Measurements from ENCODE around the gene TRIP13. TPM values are rescaled to one million over a fixed set of nuclear protein-coding genes. Genes with fewer than 3 reads are reported as not detected.

TRIP13 gene
- total RNA-seq, 1 donor from 2014 or later: 3.0 TPM

- DNase-seq (ENCODE audit: low read depth in 2 of 2): no peak
These were observed 73.6 kb downstream of the TRIP13 start for GRCh38 chr5:966345-966710.

DNA sequence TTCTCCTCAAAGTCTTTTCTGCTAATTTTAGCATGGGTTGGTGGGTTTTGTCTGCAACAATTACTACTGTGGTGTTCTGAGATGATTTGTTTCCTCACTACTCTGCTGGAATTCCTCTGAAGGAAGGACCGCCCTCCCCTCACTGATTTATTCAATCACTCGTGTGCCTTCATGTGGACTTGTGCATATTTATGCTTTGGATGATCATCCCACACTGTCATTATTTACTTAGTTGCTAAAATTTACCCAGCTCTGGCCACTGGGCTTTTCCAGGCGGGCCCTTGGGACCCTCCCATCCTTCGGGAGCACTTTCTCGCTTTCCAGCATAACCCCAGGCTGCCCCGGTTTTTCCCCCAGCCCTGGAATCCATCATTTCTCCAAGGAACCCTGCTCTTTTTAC lies 74.3 kb downstream of the TRIP13 start:
- no peak for DNase-seq (ENCODE audit: low read depth in 2 of 2)

Other genes with a start within 250 kb of the TRIP13 start
- under 0.01 and 0.44 TPM in 2 replicates for gene TPPP, start 199.5 kb upstream of the TRIP13 start, total RNA-seq
- under 0.01 TPM in 1 of 2 replicates, not detected in the other for gene ZDHHC11B, start 108.2 kb upstream of the TRIP13 start, total RNA-seq
- gene ZDHHC11, start 41.9 kb upstream of the TRIP13 start, total RNA-seq: 0.22 and 0.60 TPM in 2 replicates
- gene BRD9, start 83 bp upstream of the TRIP13 start, total RNA-seq: 25.9 and 31.2 TPM in 2 replicates
- 0.22 and 0.79 TPM in 2 replicates for gene NKD2, start 115.9 kb downstream of the TRIP13 start, total RNA-seq
- 13.9 and 32.5 TPM in 2 replicates for gene SLC12A7, start 219.2 kb downstream of the TRIP13 start, total RNA-seq

Measured in lung microvascular endothelial cell (primary cell).